PC-9 (cell line): ENCODE measurements around the gene GPR141. TPM values are rescaled to one million over a fixed set of nuclear protein-coding genes. Genes with fewer than 3 reads are reported as not detected.

Experiments used
- BruUV-seq: library from RNA; stranded (reverse); fragments of 400-500 nt; replicated peaks from 2 replicates; lab custom pipeline; 2021; lab: Mats Ljungman, UMichigan
- CTCF ChIA-PET: fragments of 300-600 bp; sonication (Branson Sonifier 250); formaldehyde crosslinking; loops from one replicate; lab custom pipeline; 2022; ENCODE audit warnings: antibody characterized with exemption; lab: Charles Lee
- POLR2A ChIA-PET: fragments of 300-600 bp; sonication (Branson Sonifier 250); formaldehyde crosslinking; loops from one replicate; lab custom pipeline; 2022; ENCODE audit warnings: antibody characterized with exemption; ENCODE audit not compliant: unreplicated experiment; lab: Charles Lee
- DNase-seq, 2 experiments: peaks; one replicate each; pipeline versions ENCODE4 v3.0.0 to v3.0.0-alpha.2; 2015 to 2022; ENCODE audit warnings: mixed read lengths in 1 of 2
- H2AFZ ChIP-seq: fragments of 200-600 bp; sonication (generic); 2 replicates; pipeline ENCODE4 v1.8.1; 2017; ENCODE audit warnings: antibody characterized with exemption
- H3F3A ChIP-seq: fragments of 200-600 bp; sonication (generic); 2 replicates; pipeline ENCODE4 v1.8.1; 2017; ENCODE audit warnings: antibody characterized with exemption, mild to moderate bottlenecking, low read depth; ENCODE audit not compliant: insufficient read depth
- H3K27ac ChIP-seq: fragments of 200-600 bp; sonication (generic); 2 replicates; pipeline ENCODE4 v1.6.1; 2016; ENCODE audit warnings: mixed run types
- H3K27me3 ChIP-seq: fragments of 200-600 bp; sonication (generic); 2 replicates; pipeline ENCODE4 v1.6.1; 2016; ENCODE audit warnings: low read depth, mixed run types; ENCODE audit not compliant: insufficient read depth
- H3K36me3 ChIP-seq: fragments of 200-600 bp; sonication (generic); 2 replicates; pipeline ENCODE4 v1.6.1; 2016; ENCODE audit warnings: low read depth, mixed run types
- H3K4me1 ChIP-seq: fragments of 200-600 bp; sonication (generic); replicated peaks from 2 replicates; pipeline ENCODE4 v1.6.1; 2016; ENCODE audit warnings: mixed run types; ENCODE audit not compliant: insufficient read depth
- H3K4me2 ChIP-seq: fragments of 200-600 bp; sonication (generic); 2 replicates; pipeline ENCODE4 v1.6.1; 2017; ENCODE audit warnings: mixed run types
- H3K4me3 ChIP-seq: fragments of 200-600 bp; sonication (generic); 2 replicates; pipeline ENCODE4 v1.6.1; 2016; ENCODE audit warnings: mixed run types
- H3K79me2 ChIP-seq: fragments of 200-600 bp; sonication (generic); 2 replicates; pipeline ENCODE4 v1.6.1; 2017; ENCODE audit warnings: low read depth, mixed run types
- H3K9me2 ChIP-seq: fragments of 200-600 bp; sonication (generic); 2 replicates; pipeline ENCODE4 v1.8.1; 2017; ENCODE audit warnings: mild to moderate bottlenecking; ENCODE audit not compliant: insufficient read depth
- H3K9me3 ChIP-seq: fragments of 200-600 bp; sonication (generic); 2 replicates; pipeline ENCODE4 v1.8.1; 2016; ENCODE audit warnings: low read depth; ENCODE audit not compliant: insufficient read depth
- H4K20me1 ChIP-seq: fragments of 200-600 bp; sonication (generic); 2 replicates; pipeline ENCODE4 v1.8.1; 2017; ENCODE audit not compliant: insufficient read depth
- EZH2 ChIP-seq: fragments of 200-600 bp; sonication (generic); IDR thresholded peaks from 2 replicates; pipeline ENCODE4 v1.8.0; 2017; ENCODE audit warnings: antibody characterized with exemption, low read depth
- intact Hi-C: fragments of 100-400 bp; cut with micrococcal nuclease; formaldehyde crosslinking; loops from one replicate; pipeline ENCODE4 v1.10.0; 2022; ENCODE audit not compliant: unreplicated experiment
- total RNA-seq: library from RNA; stranded (reverse); gene quantifications from 2 replicates; pipeline ENCODE4 v1.2.3, GENCODE V29; 2021
- TF ChIP-seq, protein P1 (sequence below): fragments of 200-600 bp; sonication (generic); conservative IDR thresholded peaks from 2 replicates; pipeline ENCODE4 v1.6.1; 2017; ENCODE audit warnings: mixed run types, antibody characterized with exemption, mild to moderate bottlenecking, moderate library complexity

GPR141 gene
- total RNA-seq, 1 experiment from 2014 or later: not detected

DNA sequence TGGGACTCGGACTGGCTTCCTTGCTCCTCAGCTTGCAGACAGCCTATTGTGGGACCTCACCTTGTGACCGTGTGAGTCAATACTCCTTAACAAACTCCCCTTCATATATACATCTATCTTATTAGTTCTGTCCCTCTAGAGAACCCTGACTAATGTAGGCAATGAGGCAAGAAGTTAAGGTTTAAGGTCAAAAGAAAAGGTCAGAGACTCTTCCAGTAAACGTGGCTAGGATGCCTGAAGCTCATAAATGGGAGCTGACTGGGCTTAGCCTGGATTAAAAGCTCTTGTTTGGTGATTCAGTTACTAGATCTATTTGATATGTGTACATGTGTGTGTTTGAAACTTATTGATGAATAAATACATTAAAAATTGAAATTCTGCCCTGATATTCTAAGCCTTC lies 10.6 kb upstream of the GPR141 start:
- no peak for DNase-seq
- Histone ChIP-seq H3K4me3 (no peak overlapping the region), H3K9me3 (no peaks in the 10 kb centered on the region), H3K79me2 (no peaks in the 10 kb centered on the region), H3K27me3 (no peaks in the 10 kb centered on the region), H3K4me1 (no peaks in the 10 kb centered on the region), H3K36me3 (no peaks in the 10 kb centered on the region), H3K4me2 (no peak overlapping the region), H4K20me1 (no peaks in the 10 kb centered on the region; the same call in 1 of the 2 replicates), H3K27ac (no peak overlapping the region), H3K9me2 (no peaks in the 10 kb centered on the region), H2AFZ (no peak overlapping the region), H3F3A (no peaks in the 10 kb centered on the region)
- intact Hi-C loops: no loop called here
- TF ChIP-seq EZH2: no peak
- TF ChIP-seq, protein P1, sequence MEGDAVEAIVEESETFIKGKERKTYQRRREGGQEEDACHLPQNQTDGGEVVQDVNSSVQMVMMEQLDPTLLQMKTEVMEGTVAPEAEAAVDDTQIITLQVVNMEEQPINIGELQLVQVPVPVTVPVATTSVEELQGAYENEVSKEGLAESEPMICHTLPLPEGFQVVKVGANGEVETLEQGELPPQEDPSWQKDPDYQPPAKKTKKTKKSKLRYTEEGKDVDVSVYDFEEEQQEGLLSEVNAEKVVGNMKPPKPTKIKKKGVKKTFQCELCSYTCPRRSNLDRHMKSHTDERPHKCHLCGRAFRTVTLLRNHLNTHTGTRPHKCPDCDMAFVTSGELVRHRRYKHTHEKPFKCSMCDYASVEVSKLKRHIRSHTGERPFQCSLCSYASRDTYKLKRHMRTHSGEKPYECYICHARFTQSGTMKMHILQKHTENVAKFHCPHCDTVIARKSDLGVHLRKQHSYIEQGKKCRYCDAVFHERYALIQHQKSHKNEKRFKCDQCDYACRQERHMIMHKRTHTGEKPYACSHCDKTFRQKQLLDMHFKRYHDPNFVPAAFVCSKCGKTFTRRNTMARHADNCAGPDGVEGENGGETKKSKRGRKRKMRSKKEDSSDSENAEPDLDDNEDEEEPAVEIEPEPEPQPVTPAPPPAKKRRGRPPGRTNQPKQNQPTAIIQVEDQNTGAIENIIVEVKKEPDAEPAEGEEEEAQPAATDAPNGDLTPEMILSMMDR: no peak
- ChIA-PET POLR2A (interaction anchor here (0.5 kb wide), 1 partner anchor 452 kb away, joined by 3 read pairs; no protein-coding TSS in a partner anchor), CTCF (no interaction called here)
- BruUV-seq: no TSS peak

DNA sequence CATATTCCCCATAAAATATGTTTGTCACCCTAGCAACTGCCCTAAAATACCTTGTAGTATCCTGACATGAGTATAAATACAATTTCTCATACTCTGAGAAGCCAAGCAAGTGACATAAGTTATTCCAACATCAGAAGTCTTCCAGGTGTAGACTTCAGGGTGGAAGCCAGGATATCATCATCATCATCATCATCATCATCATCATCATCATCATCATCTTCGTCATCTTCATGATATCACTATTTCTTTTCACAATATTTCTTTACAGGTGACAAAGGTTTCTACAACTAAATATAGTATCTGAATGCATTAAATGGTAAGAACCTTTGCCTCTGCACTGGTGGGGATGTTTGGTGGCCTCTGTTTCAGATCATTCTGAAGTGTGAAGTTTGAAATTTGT lies 10.0 kb upstream of the GPR141 start:
- POLR2A ChIA-PET: no interaction called here
- Histone ChIP-seq H3K4me2 (no peak overlapping the region), H2AFZ (no peak overlapping the region), H3K36me3 (no peaks in the 10 kb centered on the region), H3K4me3 (no peak overlapping the region), H3K9me3 (no peaks in the 10 kb centered on the region), H3K9me2 (no peaks in the 10 kb centered on the region), H3F3A (no peaks in the 10 kb centered on the region), H3K27ac (no peak overlapping the region), H3K79me2 (no peaks in the 10 kb centered on the region), H3K27me3 (no peaks in the 10 kb centered on the region), H3K4me1 (no peaks in the 10 kb centered on the region), H4K20me1 (no peaks in the 10 kb centered on the region; the same call in 1 of the 2 replicates)
- intact Hi-C loops: no loop called here
- TF ChIP-seq, protein P1: no peak
- no peak for TF ChIP-seq EZH2
- no peak for DNase-seq
- CTCF ChIA-PET: no interaction called here
- BruUV-seq: no TSS peak

DNA sequence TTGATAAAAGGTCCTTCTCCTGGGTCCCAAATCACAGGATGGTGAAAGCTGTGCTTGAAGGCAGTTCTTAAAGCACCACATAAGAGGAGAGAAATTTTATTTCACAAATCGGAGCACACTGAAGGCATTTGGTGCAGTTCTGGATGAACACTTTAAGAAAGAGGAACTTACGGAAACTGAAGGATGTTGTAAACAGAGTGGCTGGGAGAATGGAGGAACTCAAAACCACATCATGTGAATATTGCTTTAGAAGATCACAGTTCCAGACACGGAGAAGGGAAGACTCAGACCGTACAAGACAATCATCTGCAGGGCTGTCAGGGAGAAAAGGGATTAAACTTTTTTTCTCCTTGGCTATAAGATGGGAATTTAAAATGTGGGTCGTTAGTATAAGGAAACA lies 9.0 kb upstream of the GPR141 start:
- H3K9me2 ChIP-seq: no peaks in the 10 kb centered on the region
- no TSS peak for BruUV-seq
- no peak for DNase-seq
- ChIA-PET CTCF (no interaction called here), POLR2A (no interaction called here)
- no peaks in the 10 kb centered on the region for H3K4me1 ChIP-seq
- H3K79me2 ChIP-seq: no peaks in the 10 kb centered on the region
- TF ChIP-seq EZH2: no peak
- TF ChIP-seq, protein P1: no peak
- intact Hi-C loops: no loop called here
- no peak overlapping the region for H2AFZ ChIP-seq
- H3F3A ChIP-seq: no peaks in the 10 kb centered on the region
- H3K27me3 ChIP-seq: no peaks in the 10 kb centered on the region
- H3K9me3 ChIP-seq: no peaks in the 10 kb centered on the region
- H3K4me3 ChIP-seq: no peak overlapping the region
- H3K27ac ChIP-seq: no peak overlapping the region
- H3K36me3 ChIP-seq: no peaks in the 10 kb centered on the region
- H3K4me2 ChIP-seq: no peak overlapping the region
- H4K20me1 ChIP-seq: no peaks in the 10 kb centered on the region; the same call in 1 of the 2 replicates
